Colonic mucosa (tissue), 4 donors: ENCODE data around the gene KRT33B. TPM values are rescaled to one million over a fixed set of nuclear protein-coding genes. Genes with fewer than 3 reads are reported as not detected.
"Not testable (repeated sequence)": the region's sequence is repeated elsewhere in the genome, so short reads cannot be mapped to it uniquely, and the experiment has no call there.

Experiments
- DNase-seq: peaks from one replicate; pipeline ENCODE4 v3.0.0-alpha.2; 2020
- H3K27ac ChIP-seq: fragments of 200-600 bp; one replicate; pipeline ENCODE4 v1.8.0; 2021
- H3K27me3 ChIP-seq: fragments of 200-600 bp; one replicate; pipeline ENCODE4 v1.8.0; 2021
- H3K36me3 ChIP-seq: fragments of 200-600 bp; one replicate; pipeline ENCODE4 v1.8.0; 2021
- H3K4me1 ChIP-seq: fragments of 200-600 bp; one replicate; pipeline ENCODE4 v1.8.0; 2021; ENCODE audit warnings: mild to moderate bottlenecking
- H3K4me3 ChIP-seq: fragments of 200-600 bp; one replicate; pipeline ENCODE4 v1.8.0; 2021
- H3K9ac ChIP-seq, 2 donors: one replicate each; pipeline ENCODE4 v1.7.0; 2013; ENCODE audit warnings: control low read depth in 2 of 2, low read depth in 2 of 2, low read length in 2 of 2
- H3K9me3 ChIP-seq: fragments of 200-600 bp; one replicate; pipeline ENCODE4 v1.8.0; 2021
- CTCF ChIP-seq: fragments of 200-600 bp; IDR thresholded peaks from one replicate; pipeline ENCODE4 v1.8.0; 2022; ENCODE audit warnings: antibody characterized with exemption, mild to moderate bottlenecking
- intact Hi-C: fragments of 100-400 bp; cut with DNase I; formaldehyde crosslinking; loops from one replicate; pipeline ENCODE4 v1.14.1; 2022
- total RNA-seq, 2 donors: library from RNA; stranded (reverse); fragmentation: NEBNext Ultra II Directional in 1 of 2; extraction: Animal tissue kit (Norgen Biotek cat#: 25700) in 1 of 2; gene quantifications; one replicate each; pipeline ENCODE4 v1.2.1, GENCODE V29; 2021
- donor health status: healthy.
- donor health status: DM: no; HTN: no; CAD: no.
- donor health status: DM: no; HTN: no; CAD: no.

The KRT33B gene
- total RNA-seq, 2 donors from 2014 or later: not detected

GRCh38 chr17:41386227-41386626 lies 16.6 kb upstream of the KRT33B start:
- intact Hi-C loops: no loop called here

GRCh38 chr17:41383690-41384089 lies 14.1 kb upstream of the KRT33B start:
- intact Hi-C loops: no loop called here
- Histone ChIP-seq H3K9me3 (no peaks in the 10 kb centered on the region), H3K4me1 (no peaks in the 10 kb centered on the region), H3K4me3 (no peak overlapping the region), H3K27me3 (no peaks in the 10 kb centered on the region), H3K36me3 (no peaks in the 10 kb centered on the region), H3K9ac (no peak overlapping the region), H3K27ac (no peak overlapping the region)
- DNase-seq: no peak
- no peak for TF ChIP-seq CTCF

More at GRCh38 chr17:41386227-41386626, 16.6 kb upstream of the KRT33B start:
- Histone ChIP-seq H3K4me1 (no peaks in the 10 kb centered on the region), H3K4me3 (no peak overlapping the region), H3K27ac (no peak overlapping the region), H3K9me3 (no peaks in the 10 kb centered on the region), H3K27me3 (no peaks in the 10 kb centered on the region), H3K36me3 (no peaks in the 10 kb centered on the region), H3K9ac (no peak overlapping the region)
- TF ChIP-seq CTCF: no peak
- DNase-seq: no peak

- no peak for TF ChIP-seq CTCF
- no peaks in the 10 kb centered on the region for H3K4me1 ChIP-seq
- H3K36me3 ChIP-seq: no peaks in the 10 kb centered on the region
- intact Hi-C loops: no loop called here
- DNase-seq: no peak
- H3K9ac ChIP-seq: no peak overlapping the region
- no peak overlapping the region for H3K4me3 ChIP-seq
- H3K27me3 ChIP-seq: no peaks in the 10 kb centered on the region
- no peak overlapping the region for H3K27ac ChIP-seq
- no peaks in the 10 kb centered on the region for H3K9me3 ChIP-seq
Observed at GRCh38 chr17:41382394-41382793, 12.8 kb upstream of the KRT33B start.

- DNase-seq, intact Hi-C loops, H3K27me3 ChIP-seq, H3K27ac ChIP-seq, H3K9me3 ChIP-seq, H3K9ac ChIP-seq, H3K4me1 ChIP-seq, H3K36me3 ChIP-seq, H3K4me3 ChIP-seq: not testable (repeated sequence)
Observed at GRCh38 chr17:41381943-41382342, 12.3 kb upstream of the KRT33B start, which contains the start of gene KRT34. Gene KRT34, minus strand, starts transcription at chr17:41382306. Its CDS starts 60 bp downstream, at chr17:41382246.

- intact Hi-C loops, H3K4me3 ChIP-seq, H3K4me1 ChIP-seq, H3K36me3 ChIP-seq, DNase-seq, H3K27ac ChIP-seq, H3K9ac ChIP-seq, H3K27me3 ChIP-seq, H3K9me3 ChIP-seq: not testable (repeated sequence)
Observed at GRCh38 chr17:41380091-41380490, 10.5 kb upstream of the KRT33B start.

- Histone ChIP-seq H3K9ac (no peak overlapping the region), H3K27ac (no peak overlapping the region), H3K4me3 (no peak overlapping the region), H3K4me1 (no peaks in the 10 kb centered on the region), H3K27me3 (no peaks in the 10 kb centered on the region), H3K36me3 (no peaks in the 10 kb centered on the region), H3K9me3 (no peaks in the 10 kb centered on the region)
- DNase-seq: no peak
- no peak for TF ChIP-seq CTCF
- intact Hi-C loops: no loop called here
Observed at GRCh38 chr17:41377546-41377945, 7.9 kb upstream of the KRT33B start.

GRCh38 chr17:41369023-41369422 lies 590 bp downstream of the KRT33B start:
- no peaks in the 10 kb centered on the region for H3K4me1 ChIP-seq
- no peak for TF ChIP-seq CTCF
- no peak overlapping the region for H3K4me3 ChIP-seq
- no peaks in the 10 kb centered on the region for H3K36me3 ChIP-seq
- DNase-seq: no peak
- no peaks in the 10 kb centered on the region for H3K27me3 ChIP-seq
- H3K9me3 ChIP-seq: no peaks in the 10 kb centered on the region
- no peak overlapping the region for H3K27ac ChIP-seq
- no peak overlapping the region for H3K9ac ChIP-seq
- intact Hi-C loops: no loop called here
